Mesothelial cell of epicardium (in vitro differentiated cells): ENCODE data around the gene CFAP299. TPM values are rescaled to one million over a fixed set of nuclear protein-coding genes. Genes with fewer than 3 reads are reported as not detected.

Experiments
- DNase-seq, 2 experiments: peaks; one replicate each; pipeline ENCODE4 v3.0.0; 2021; ENCODE audit warnings: low spot score in 2 of 2; ENCODE audit not compliant: unreplicated experiment in 2 of 2
- H3K27ac Mint-ChIP-seq: 2 replicates; pipeline ENCODE4 v1.8.0; 2021; ENCODE audit warnings: mixed read lengths
- H3K27me3 Mint-ChIP-seq: 2 replicates; pipeline ENCODE4 v1.8.0; 2021; ENCODE audit warnings: low read depth, mixed read lengths
- H3K36me3 Mint-ChIP-seq: 2 replicates; pipeline ENCODE4 v1.8.0; 2021; ENCODE audit warnings: mixed read lengths
- H3K4me1 Mint-ChIP-seq: 2 replicates; pipeline ENCODE4 v1.8.0; 2021; ENCODE audit warnings: mixed read lengths
- H3K4me3 Mint-ChIP-seq: 2 replicates; pipeline ENCODE4 v1.8.0; 2021; ENCODE audit warnings: mild to moderate bottlenecking, moderate library complexity, mixed read lengths
- H3K9me3 Mint-ChIP-seq: 2 replicates; pipeline ENCODE4 v1.8.0; 2021; ENCODE audit warnings: mixed read lengths
- total RNA-seq: library from RNA; stranded (reverse); gene quantifications from 3 replicates; pipeline ENCODE4 v1.2.1, GENCODE V29; 2021
- TF ChIP-seq, protein P1 (sequence below): fragments of 200-600 bp; sonication (generic); IDR thresholded peaks from one replicate; pipeline ENCODE4 v1.5.0; 2021; ENCODE audit warnings: antibody characterized with exemption; ENCODE audit not compliant: unreplicated experiment

The CFAP299 gene
- total RNA-seq, 1 donor from 2014 or later, result 0.22 TPM

DNA sequence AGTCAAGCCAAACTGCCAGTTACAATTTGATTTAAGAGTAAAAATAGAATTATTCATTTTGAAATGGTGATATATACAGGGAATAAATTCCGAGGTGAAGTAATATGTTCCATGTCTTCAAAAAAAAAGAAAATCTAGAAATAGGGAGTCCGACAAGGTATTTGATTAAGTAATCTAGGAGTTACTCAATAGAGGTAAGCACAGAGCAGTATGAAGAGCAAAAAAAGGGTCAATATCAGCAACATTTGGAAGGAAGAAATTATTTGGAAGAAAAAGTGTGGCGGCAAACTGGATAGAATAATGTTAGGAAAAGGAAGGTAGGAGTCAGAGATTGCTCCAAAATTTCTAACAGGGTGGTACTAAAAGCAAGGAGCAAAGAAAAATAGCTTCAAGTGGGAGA, 581.2 kb downstream of the CFAP299 start:
- no peak overlapping the region for H3K27ac Mint-ChIP-seq
- DNase-seq, result no peak
- H3K9me3 Mint-ChIP-seq, result no peaks in the 10 kb centered on the region
- H3K36me3 Mint-ChIP-seq, result no peaks in the 10 kb centered on the region
- no peaks in the 10 kb centered on the region for H3K4me1 Mint-ChIP-seq
- no peak overlapping the region for H3K4me3 Mint-ChIP-seq
- TF ChIP-seq, protein P1, sequence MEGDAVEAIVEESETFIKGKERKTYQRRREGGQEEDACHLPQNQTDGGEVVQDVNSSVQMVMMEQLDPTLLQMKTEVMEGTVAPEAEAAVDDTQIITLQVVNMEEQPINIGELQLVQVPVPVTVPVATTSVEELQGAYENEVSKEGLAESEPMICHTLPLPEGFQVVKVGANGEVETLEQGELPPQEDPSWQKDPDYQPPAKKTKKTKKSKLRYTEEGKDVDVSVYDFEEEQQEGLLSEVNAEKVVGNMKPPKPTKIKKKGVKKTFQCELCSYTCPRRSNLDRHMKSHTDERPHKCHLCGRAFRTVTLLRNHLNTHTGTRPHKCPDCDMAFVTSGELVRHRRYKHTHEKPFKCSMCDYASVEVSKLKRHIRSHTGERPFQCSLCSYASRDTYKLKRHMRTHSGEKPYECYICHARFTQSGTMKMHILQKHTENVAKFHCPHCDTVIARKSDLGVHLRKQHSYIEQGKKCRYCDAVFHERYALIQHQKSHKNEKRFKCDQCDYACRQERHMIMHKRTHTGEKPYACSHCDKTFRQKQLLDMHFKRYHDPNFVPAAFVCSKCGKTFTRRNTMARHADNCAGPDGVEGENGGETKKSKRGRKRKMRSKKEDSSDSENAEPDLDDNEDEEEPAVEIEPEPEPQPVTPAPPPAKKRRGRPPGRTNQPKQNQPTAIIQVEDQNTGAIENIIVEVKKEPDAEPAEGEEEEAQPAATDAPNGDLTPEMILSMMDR, result no peak
- H3K27me3 Mint-ChIP-seq, result peaks cover 32% of the 10 kb centered on the region

DNA sequence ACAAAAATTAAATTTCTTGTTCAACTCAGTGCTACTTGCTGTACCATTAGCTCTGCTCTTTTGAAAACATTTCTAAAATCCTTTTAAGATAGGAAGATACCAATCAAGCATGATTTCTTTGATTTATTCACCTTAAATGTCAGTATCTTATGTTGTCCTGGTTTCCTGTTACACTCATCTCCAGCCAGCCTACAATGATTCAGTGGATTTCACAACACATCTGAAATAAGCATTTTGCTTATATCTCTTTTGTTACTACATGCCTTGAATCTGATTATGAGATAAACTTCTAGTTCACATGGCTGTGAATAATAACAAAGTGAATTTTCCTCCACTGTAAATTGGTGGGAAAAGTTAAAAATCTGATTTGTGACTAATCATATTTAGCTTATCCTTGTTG, 582.5 kb downstream of the CFAP299 start:
- TF ChIP-seq, protein P1, result no peak
- H3K36me3 Mint-ChIP-seq, result no peaks in the 10 kb centered on the region
- peaks cover 25% of the 10 kb centered on the region for H3K27me3 Mint-ChIP-seq
- no peak overlapping the region for H3K4me3 Mint-ChIP-seq
- no peak for DNase-seq
- no peak overlapping the region for H3K27ac Mint-ChIP-seq
- H3K4me1 Mint-ChIP-seq, result no peaks in the 10 kb centered on the region
- H3K9me3 Mint-ChIP-seq, result no peaks in the 10 kb centered on the region

DNA sequence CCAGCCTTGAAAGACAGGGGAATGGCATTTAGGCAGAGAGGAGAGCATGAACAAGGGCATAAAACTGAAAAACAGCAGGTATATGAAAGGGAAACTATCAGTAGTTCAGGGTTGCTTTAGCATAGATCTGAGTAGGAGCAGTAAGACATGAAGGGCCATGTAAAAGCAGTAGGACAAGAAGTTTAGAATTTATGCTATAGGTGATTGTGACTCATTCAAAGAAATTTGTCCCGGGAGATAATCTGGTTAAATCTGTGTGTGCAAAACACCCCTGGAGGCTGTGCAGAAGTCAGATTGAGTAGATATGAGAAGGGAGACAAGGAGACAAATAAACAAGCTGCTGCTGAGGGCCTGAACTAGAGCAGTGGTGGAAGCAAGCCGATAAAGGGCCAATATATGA, 585.9 kb downstream of the CFAP299 start:
- no peak overlapping the region for H3K27ac Mint-ChIP-seq
- no peaks in the 10 kb centered on the region for H3K36me3 Mint-ChIP-seq
- H3K27me3 Mint-ChIP-seq, result peaks cover 21% of the 10 kb centered on the region
- no peak overlapping the region for H3K4me3 Mint-ChIP-seq
- no peaks in the 10 kb centered on the region for H3K9me3 Mint-ChIP-seq
- no peak for DNase-seq
- no peaks in the 10 kb centered on the region for H3K4me1 Mint-ChIP-seq
- TF ChIP-seq, protein P1, result no peak

DNA sequence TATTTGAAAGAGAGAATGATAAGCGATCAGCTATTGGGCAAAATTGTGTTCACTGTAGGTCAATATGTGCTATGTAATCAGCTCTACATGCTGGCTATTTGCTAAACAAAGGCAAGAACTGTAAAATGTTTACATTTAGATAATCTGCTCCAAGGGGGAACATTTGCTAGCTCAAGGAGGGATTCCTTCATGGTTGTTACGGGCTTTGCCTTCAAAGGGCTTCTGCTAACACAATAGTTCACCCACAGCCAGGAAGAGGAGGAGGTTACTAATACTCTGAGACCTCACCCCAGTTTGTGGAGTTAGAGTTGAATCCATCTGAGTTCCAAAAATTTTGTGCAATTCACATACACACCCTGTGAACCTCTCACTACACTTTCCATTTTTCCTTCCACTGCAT, 587.4 kb downstream of the CFAP299 start:
- no peak overlapping the region for H3K27ac Mint-ChIP-seq
- no peak overlapping the region for H3K4me3 Mint-ChIP-seq
- TF ChIP-seq, protein P1, result no peak
- no peak for DNase-seq
- no peaks in the 10 kb centered on the region for H3K36me3 Mint-ChIP-seq
- H3K4me1 Mint-ChIP-seq, result no peaks in the 10 kb centered on the region
- peaks cover 13% of the 10 kb centered on the region for H3K27me3 Mint-ChIP-seq
- H3K9me3 Mint-ChIP-seq, result no peaks in the 10 kb centered on the region

DNA sequence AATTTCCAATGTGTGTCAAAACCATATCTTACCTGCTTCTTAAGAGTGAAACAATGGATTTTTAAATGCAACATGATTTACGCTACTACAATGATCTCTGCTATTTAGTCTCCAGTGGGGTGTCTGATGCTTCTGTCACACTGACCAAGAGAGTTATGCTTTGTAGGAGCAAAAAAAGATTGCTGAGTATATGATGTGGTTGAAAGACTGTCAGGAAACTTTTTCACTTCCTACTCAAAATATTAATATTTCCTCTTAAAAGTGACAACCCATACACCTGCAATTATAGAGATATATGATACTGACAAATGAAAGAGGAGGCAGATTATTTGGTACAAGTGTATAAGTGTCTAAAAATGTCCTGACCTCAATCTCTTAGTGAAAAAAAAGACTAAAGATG, 589.8 kb downstream of the CFAP299 start:
- H3K36me3 Mint-ChIP-seq, result no peaks in the 10 kb centered on the region
- H3K27ac Mint-ChIP-seq, result no peak overlapping the region
- H3K27me3 Mint-ChIP-seq, result peaks cover 7% of the 10 kb centered on the region
- DNase-seq, result no peak
- H3K4me1 Mint-ChIP-seq, result no peaks in the 10 kb centered on the region
- no peaks in the 10 kb centered on the region for H3K9me3 Mint-ChIP-seq
- TF ChIP-seq, protein P1, result no peak
- H3K4me3 Mint-ChIP-seq, result no peak overlapping the region

DNA sequence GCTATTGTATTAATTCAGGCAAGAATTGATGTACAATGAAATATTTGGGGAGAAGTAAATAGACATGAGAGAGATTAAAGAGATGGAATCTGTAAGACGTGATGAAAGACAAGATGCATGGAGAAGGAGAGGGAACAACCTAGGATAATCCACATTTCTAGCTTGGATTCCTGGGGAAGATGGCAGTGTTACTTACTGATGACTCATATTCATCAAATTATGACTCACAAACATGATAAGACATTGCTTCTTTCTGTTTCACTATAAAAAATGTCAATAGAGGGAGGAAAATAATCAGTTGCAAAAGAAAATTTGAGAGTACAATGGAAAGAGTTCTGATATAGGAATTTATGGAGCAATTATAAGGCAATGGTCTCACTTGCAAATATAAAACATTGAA, 590.9 kb downstream of the CFAP299 start:
- Mint-ChIP-seq H3K27ac (no peak overlapping the region), H3K36me3 (no peaks in the 10 kb centered on the region), H3K9me3 (no peaks in the 10 kb centered on the region), H3K4me1 (no peaks in the 10 kb centered on the region), H3K4me3 (no peak overlapping the region), H3K27me3 (peaks cover 7% of the 10 kb centered on the region)
- TF ChIP-seq, protein P1, result no peak
- DNase-seq, result no peak
